ENCODE data around the gene FLT4.
"Not testable (repeated sequence)": the region's sequence is repeated elsewhere in the genome, so short reads cannot be mapped to it uniquely, and the experiment has no call there.

FLT4 gene

DNA sequence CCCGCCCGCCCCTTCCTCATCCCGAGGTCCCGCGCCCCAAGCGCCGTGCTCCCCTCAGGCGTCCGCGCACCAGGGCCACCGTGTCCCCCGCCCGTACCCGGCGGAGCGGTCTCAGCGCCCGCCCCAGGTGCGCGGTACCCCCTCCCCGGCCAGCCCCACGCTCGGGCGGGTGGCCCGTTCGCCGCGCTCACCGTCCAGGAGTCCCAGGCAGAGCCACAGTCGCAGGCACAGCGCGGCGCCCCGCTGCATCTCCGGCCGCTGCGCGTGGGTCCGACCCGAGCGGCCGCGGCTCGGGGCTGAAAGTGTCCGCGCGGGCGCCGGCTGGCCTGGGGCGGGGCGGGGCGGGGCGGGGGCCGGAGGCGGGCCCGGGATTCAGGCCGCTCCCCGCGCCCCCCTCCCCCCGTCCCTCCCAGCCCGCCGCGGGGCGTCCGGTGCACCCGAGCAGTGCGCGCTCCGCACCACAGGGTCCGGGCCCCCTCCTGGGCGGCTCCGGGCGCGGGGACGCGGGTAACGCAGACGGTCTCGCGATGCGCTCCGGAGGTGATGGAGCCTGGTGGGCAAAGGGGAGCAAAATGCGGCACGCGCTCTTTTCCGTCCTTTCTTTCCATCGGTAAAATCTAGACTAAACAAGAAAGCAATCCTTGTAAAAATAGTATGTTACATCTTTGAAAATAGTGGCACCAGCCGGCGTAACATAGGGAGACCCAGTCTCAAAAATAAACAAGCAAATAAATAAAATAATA lies at the start of gene FLT4:
Gene FLT4, minus strand, starts transcription at position 304 of the 743 bp plus-strand sequence. Its CDS starts 55 bp downstream, at position 249.
- DNase-seq = no peak

DNA sequence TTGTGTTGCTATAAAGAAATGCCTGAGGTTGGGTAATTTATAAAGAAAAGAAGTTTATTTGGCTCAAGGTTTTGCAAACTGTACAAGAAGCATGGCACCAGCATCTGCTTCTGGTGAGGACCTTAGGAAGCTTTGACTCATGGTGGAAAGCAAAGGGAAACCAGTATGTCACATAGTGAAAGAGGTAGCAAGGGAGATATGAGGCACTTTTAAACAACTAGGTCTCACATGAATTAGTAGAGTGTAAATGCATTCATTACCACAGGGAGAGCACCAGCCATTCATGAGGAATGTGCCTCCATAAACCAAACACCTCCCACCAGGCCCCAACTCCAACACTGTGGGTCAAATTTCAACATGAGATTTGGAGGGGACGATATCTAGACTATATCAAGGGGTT lies 49.6 kb upstream of the FLT4 start:
- DNase-seq = no peak

DNA sequence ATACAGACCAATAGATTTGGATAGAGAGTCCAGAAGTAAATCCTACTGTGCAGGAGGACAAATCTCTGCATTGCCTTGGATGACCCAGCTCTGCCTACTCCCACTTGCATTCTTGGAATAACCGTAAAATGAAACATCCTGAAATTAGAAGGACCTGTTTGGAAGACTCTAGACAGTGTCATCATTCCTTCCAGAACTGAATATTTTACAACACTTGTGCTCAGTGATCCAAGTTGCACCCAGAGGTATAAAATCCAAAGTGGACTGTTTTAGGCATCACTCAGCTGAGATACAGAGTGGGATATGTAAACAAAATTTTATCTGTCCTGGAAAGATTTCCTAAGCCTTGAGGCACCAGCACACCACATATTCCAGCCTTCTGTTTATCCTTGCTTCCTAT lies 46.7 kb upstream of the FLT4 start:
- DNase-seq = no peak

DNA sequence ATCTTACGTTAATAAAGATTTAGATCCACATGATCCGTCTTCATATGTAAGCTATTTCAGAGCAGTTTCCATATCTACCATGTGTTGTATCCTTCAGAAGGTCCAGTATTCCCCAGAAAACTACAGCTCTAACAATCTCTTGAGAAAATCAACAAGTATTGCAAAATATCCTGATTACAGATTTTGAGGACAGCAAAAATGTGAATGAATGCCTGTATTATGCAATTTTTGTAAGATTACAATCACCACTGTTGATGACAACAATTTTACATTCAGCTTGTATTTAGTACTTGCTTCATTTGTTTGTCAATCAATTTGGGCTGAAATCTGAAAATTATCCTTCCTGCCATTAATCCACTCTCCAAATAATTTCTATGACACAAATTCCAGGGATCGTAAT lies 43.0 kb upstream of the FLT4 start:
- DNase-seq = no peak

DNA sequence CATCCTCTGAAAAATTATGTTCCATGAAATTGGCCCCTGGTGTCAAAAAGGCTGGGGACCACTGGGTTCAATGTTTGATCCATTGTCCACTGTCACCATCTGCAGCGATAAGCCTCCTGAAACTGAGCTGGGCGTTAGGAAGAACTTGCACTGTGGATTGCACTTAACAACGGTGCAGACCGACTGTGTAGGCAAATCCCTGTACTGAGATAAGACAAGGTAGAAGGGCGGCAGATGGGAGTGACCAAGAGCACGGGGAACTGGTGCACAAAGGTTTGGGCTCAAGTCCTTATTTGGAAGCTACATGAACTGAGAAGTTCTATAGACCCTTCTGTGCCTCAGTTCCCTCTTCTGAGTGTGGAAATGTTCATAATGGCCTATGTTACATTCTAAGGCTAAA lies 41.6 kb upstream of the FLT4 start:
- DNase-seq = no peak

DNA sequence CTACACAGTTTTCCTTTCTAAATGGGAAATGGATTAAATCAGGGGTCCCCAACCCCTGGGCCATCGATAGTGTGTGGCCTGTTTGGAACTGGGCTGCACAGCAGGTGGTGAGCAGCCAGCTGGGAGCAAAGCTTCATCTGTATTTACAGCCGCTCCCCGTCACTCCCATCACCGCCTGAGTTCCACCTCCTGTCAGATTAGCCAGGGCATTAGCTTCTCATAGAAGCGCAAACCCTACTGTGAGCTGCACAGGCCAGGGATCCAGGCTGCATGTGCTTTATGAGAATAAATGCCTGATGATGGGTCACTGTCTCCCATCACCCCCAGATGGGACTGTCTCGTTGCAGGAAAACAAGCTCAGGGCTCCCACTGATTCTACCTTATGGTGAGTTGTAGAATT lies 41.2 kb upstream of the FLT4 start:
- no peak for DNase-seq

DNA sequence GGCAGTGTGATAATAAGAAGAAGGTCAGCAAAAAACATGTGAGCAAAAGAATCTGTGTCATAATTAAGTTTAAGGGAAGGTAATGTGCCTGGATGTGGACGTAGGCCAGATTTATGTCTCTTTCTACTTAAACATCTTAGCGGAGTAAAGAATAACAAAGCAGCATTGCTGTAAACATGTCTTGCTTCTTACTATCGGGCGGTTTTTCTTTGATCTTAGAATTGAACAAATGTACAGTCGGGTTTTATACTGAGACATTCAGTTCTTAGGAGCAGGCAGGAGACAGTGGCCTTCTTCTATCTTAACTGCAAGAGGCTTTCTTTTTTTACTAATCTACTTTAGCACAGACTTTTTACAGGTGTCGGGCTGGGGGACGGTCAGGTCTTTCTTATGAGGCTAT lies 40.4 kb upstream of the FLT4 start:
- no peak for DNase-seq

DNA sequence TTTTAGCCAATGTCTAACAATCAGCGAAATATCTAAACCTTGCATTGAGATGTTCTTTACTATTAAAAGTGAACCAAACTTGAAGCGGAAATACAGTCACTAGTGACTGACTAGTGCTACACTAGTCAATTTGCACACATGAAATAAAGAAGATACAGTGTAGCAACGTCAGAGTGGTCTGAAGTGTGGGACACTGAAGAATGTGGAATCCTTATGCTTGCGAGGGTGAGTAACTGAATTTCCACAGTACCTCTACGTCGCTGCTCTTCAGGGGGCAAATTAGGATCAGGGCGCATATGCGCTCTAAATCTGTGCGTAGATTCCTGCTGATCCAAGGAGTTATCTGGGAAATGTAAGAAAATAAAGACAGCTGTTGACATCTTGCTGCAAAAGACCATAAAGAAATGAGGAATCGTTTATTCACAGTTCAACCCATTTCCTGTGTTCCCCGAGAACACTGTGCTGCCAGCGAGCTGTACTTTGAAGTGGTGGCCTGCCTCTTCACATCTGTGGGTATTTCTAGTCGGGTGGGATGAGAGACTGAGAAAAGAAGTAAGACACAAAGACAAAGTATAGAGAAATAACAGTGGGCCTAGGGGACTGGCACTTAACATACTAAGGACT lies 39.8 kb upstream of the FLT4 start:
- DNase-seq = no peak

DNA sequence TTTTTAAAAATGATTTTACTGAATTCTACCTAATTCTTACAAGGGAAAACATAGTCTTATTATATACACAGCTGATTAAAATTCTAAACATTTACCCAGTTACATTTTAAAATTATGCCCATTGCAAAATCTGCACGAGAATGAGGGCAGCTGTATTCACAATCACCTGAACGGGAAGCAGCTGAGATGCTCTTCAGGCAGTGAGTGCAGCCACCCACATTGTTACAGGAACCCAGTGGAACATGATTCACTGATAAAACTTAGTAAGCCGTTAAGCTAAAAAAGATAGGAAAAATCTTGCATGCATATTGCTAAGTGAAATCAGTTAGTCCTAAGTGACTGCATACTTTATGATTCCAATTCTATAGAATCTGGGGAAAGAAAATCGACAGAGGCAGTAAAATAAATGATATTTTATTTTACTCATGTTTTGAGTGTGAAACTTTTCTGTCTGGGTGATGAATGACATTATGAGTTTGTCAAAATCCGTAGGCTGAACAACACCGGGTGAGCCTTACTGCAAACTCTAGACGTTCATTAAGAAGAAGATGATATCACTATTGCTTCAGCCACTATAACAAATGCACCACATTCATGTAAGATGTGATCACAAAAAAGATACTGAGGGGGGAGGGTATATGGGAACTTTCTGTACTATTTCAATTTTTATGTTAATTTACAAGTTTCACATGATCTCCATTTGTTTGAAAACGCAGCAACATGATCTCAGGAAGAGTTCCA lies 39.1 kb upstream of the FLT4 start:
- no peak for DNase-seq

DNA sequence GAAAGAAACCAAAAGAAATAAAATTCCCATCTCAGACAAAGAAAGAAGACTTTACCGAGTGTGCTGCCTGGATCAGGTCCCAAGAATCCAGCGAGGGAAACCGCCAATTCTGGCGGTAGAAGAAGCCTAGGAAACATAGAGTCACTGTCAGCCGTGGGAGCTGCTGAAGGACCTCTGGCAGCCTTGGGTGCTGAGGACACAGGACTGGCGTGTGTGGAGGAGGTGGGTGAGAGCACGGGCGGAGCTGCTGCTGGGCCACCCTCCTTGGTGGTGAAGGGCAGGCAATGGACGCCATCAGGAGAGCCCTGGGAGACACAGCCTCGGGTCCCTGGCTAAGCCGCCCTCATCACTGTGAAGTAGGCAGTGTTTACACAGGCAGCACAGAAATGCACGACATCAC lies 37.4 kb upstream of the FLT4 start:
- not testable (repeated sequence) for DNase-seq

DNA sequence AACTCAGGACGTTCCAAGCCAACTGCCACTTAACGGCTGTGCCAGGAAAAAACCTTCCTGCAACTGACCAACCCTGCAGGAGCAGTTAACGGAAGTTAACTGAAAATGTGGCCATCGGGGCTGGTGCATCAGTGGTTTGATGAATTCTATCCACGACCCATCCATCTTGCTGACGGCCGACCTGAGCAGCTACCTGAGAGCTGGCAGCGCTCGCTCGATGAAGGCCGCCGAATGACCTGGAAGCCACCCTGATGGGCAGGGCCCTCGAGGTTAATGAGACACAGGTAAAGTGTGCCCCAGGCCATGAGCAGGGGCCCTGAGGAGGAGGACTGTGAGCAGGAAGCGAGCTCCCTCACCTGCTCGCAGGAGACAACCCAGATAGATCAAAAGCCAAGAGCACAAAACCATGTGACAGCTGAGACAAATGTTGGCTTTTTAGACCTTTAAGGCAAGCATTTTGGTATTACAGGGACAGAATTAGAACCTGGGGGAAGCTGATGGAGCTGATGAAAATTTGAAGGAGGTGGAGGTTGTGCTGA lies 35.3 kb upstream of the FLT4 start:
- no peak for DNase-seq

DNA sequence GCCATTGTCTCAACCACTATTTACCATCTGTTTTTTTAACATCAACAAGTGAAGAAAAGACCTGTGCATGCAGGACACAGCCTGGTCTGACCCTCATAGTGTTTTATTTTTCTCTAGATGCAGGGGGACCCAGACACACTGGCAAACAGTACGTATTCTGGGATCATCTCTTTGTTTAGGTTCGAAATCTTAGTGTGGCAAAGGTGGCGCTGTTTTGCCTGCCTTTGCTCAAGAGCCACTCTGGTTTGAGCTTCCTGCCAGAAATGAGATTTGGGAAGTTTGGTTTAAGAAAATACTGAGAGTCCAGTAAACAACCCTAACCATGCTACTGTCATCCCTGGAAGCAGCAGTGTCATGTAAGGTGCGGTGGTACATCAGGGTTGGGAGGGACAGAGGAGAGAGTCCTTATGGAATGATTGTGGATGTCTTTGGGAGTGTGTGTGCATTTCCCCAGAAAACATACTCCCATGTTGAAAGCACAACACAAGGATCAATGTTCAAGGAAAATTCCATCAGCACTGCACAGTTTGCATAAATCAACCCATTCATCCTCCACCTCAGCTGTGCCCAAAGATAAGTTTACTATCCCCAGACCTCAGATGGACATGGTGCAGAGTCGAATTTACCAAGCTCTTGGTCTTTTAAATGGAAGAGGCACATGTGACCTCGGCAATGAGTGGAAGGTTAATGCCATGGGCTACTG lies 34.0 kb upstream of the FLT4 start:
- DNase-seq = no peak

DNA sequence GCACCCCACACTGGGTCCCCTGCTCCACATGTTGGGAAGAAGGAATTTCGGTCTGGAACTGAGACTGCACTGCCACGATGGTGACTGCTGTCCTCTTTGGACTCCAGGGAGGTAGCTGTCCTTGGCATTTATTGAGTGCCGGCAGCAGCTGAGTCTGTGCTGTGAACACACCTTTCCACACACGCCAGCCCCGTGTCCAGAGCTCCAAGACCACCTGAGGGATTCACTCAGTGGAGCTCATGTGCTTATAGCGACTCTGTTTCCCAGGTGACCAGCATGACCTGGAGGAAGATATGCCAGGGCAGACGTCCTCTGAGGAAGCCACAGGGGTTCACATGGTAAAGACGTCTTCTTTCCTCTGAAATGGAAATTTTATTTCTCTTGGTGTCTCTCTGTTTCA lies 33.2 kb upstream of the FLT4 start:
- DNase-seq = no peak

DNA sequence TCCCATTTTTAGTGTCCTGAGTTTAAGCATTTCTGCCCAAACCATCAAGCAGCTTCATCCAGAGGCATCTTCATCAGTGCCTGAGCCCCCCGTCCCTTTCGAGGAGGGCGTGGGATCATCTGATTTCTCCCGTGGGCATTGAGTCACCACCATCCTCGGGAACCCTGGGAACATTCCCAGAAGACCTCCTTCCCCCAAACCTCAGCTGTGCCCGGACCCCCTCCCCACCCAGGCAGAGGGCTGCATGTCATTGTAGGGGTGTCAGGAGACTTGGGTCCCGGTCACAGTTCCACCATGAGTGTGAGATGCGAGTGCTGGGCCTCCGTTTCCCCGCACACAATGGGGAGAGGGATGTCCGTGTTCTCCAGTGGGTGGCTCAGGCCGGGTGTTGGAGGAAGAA lies 32.6 kb upstream of the FLT4 start:
- not testable (repeated sequence) for DNase-seq

DNA sequence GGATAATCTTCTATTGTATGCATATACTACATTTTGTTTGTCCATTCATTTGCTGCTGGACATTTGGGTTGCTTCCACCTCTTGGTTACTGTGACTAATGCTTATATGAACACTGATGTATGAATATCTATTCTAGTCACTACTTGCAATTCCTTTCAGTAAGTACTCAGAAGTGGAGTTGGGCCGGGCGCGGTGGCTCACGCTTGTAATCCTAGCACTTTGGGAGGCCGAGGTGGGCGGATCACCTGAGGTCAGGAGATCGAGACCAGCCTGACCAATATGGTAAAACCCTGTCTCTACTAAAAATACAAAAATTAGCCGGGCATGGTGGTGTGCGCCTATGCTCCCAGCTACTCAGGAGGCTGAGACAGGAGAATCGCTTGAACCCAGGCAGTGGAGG lies 28.9 kb upstream of the FLT4 start:
- DNase-seq = not testable (repeated sequence)

DNA sequence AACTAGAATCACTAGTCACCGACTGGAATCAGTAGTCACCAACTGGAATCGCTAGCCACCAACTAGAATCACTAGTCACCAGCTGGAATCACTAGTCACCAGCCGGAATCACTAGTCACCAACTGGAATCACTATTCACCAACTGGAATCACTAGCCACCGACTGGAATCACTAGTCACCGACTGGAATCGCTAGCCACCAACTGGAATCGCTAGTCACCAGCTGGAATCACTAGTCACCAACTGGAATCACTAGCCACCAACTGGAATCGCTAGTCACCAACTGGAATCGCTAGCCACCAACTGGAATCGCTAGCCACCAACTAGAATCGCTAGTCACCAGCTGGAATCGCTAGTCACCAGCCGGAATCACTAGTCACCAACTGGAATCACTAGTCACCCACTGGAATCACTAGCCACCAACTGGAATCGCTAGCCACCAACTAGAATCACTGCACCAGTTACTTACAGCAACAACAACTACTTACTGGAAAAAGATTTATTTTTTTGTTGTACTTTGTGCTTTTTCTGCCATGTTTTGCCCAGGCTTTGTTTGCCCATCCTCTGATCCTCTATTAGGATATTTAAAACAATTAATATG lies 25.7 kb upstream of the FLT4 start:
- DNase-seq = no peak

DNA sequence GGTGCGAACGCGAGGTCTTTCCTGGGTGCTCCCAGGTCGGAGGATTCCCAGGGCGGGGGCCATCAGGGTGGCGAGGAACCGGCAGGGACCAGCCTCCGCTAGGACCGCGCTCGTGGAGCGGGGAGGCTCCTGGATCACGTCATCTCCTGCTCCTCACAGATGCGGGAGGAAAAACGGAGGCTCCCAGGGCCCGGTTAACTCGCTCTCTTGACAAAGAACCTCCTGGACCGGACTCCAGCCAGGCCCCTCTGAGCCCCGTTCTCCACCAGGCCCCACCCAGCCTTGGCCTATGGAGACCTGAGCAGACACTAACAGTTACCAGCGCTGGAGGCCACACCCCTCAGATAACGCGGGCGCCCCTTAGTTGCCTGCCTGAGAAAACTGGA lies 24.7 kb upstream of the FLT4 start:
- not testable (repeated sequence) for DNase-seq

DNA sequence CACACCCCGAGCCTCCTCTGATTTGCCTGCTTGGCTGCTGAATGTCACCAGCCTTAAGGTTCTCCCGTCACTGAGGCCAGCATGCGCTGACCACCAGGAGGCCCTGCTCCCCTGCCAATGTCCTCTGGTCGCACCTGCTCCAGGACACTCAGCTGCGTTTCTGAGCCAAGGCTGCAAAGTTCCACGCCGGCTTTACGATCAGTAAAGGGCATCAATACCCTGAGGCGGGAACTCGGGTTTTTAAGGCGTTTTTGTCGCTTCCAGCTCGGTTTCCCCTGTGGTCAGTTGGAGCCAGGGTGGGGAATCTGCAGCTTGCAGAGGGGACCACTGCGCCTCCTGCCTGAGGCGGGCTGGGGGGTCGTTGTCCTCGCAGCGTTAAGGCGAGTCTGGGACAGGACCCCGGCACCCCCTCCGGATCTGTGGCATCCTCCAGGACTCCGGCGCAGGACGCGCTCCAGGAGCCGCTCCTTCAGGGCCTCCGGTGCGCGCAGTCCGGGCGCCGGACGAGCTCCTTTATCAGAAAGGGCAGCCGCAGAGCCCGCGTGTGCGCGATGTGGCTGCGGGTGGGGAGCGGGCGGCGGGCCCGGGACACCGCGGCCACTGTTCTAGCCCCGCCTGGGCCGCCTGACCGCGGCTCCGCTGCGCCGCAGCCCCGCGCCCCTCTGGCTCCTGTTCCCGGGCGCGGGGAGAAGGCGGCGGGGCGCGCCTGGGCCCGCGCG lies 24.1 kb upstream of the FLT4 start:
- no peak for DNase-seq

DNA sequence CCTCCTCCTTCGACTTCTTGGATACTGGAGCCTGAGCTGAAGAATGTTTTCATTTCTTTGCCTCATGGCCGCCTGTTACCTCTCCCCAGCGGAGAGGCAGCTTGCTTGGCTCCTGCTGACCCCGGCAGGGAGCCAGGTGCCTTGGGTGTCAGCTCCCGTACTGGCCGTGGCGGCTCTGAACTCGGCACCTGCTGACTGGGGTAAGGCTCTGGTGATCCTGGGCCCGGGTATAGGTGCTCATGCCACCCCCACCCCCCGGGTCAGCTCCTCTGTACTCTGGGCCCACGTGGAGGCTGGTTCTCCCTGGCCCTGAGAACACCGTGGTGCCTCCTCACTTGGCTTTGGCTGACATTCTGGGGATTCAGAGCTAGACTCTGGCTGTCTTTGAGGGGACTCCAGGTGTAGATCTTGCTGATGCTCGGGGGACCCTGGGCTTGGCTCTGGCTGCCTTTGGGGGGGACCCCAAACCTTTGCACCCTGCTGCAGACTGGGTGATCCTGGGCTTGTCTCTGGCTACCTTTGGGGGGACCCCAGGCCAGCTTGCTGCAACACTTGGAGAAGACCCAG lies 22.6 kb upstream of the FLT4 start:
- DNase-seq = not testable (repeated sequence)

DNA sequence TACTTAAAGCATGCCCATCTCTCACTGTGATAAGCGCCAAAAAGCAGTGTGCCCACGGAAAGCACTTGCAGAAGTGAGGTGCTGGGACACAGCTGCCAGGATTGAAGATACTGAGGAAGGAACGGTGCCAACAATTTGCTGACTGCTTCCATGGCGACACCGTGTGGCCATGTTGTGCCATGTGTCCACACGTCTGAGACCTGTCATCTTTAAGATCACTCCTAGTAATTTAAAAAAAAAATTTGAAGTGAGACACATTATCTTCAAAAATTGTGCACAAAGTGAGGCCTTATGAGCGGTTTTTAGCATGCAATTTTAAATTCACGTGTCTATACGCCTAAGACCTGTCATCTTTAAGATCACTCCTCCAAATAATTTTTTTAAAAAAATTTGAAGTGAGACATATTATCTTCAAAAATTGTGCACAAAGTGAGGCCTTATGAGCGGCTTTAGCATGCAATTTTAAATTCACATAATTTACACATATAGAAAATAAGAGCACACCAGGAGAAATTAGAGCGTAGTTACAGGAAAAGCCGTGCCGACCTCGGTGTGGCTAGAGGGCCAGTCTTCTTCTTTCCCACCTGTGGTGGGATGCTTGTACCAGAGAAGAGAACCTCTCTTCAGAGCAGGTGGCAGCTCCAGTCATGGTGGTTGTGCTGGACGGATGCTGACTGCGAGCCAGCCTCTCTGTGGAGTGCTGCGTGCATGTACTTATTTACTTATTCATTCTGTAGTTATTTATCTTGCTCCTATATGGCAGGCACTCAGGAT lies 21.4 kb upstream of the FLT4 start:
- peak in 1 of 4 experiments; percentile 10 for DNase-seq

DNA sequence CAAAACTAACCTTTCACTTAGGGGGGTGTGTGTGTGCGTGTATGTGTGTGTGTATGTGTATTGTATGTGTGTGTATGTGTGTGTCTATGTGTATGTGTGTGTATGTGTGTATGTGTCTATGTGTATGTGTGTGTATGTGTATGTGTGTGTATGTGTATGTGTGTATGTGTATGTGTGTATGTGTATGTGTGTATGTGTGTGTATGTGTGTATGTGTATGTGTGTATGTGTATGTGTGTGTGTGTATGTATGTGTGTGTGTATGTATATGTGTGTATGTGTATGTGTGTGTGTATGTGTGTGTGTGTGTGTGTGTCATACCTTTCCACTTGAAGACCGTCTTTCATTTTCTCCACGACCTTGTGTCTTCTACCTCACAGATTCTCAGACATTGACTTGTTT lies 20.8 kb upstream of the FLT4 start:
- DNase-seq = no peak
